WERI-Rb-1 (cell line): ENCODE results near the gene PRB3.

ENCODE experiments used
- DNase-seq: peaks from one replicate; pipeline ENCODE4 v3.0.0-alpha.2; 2020
- H3K27ac ChIP-seq: fragments of 250-450 bp; sonication (Bioruptor Pico); 2 replicates; pipeline ENCODE4 v1.5.1; 2020; ENCODE audit warnings: mild to moderate bottlenecking, moderate library complexity
- H3K27me3 ChIP-seq: fragments of 250-450 bp; sonication (Bioruptor Pico); 2 replicates; pipeline ENCODE4 v1.5.1; 2021; ENCODE audit warnings: mild to moderate bottlenecking, low read depth, moderate library complexity; ENCODE audit not compliant: insufficient read depth, severe bottlenecking
- H3K36me3 ChIP-seq: fragments of 250-450 bp; sonication (Bioruptor Pico); 2 replicates; pipeline ENCODE4 v1.5.1; 2020; ENCODE audit warnings: mild to moderate bottlenecking, moderate library complexity
- H3K4me3 ChIP-seq: 2 replicates; pipeline ENCODE4 v1.5.1; 2011; ENCODE audit warnings: low read depth, mild to moderate bottlenecking, control low read depth, low read length
- H3K9me3 ChIP-seq: fragments of 250-450 bp; sonication (Bioruptor Pico); 2 replicates; pipeline ENCODE4 v1.5.1; 2021; ENCODE audit warnings: mild to moderate bottlenecking, moderate library complexity; ENCODE audit not compliant: severe bottlenecking
- TF ChIP-seq, protein P1 (sequence below): IDR thresholded peaks from 2 replicates; pipeline ENCODE4 v1.5.1; 2011; ENCODE audit warnings: low read depth, mild to moderate bottlenecking, control low read depth, inconsistent platforms, low read length

Gene PRB3

DNA sequence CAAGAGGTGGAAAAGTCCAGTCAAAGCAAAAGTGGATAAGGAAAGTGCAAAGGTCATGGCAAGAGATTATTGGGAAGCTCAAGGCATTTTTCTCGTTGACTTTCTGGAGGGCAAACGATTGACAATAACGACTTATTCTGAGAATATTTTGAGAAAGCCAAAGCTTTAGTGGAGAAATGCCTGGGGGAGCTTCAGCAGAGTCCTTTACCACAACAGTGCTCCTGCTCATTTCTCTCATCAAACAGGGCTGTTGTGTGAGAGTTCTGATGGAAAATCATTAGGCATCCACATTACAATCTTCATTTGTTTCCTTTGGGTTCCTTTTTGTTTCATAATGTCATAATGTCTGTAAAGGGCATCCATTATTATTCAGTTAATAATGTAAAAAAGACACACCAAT lies 26.9 kb downstream of the PRB3 start:
- peaks cover 35% of the 10 kb centered on the region for H3K27me3 ChIP-seq
- TF ChIP-seq, protein P1, sequence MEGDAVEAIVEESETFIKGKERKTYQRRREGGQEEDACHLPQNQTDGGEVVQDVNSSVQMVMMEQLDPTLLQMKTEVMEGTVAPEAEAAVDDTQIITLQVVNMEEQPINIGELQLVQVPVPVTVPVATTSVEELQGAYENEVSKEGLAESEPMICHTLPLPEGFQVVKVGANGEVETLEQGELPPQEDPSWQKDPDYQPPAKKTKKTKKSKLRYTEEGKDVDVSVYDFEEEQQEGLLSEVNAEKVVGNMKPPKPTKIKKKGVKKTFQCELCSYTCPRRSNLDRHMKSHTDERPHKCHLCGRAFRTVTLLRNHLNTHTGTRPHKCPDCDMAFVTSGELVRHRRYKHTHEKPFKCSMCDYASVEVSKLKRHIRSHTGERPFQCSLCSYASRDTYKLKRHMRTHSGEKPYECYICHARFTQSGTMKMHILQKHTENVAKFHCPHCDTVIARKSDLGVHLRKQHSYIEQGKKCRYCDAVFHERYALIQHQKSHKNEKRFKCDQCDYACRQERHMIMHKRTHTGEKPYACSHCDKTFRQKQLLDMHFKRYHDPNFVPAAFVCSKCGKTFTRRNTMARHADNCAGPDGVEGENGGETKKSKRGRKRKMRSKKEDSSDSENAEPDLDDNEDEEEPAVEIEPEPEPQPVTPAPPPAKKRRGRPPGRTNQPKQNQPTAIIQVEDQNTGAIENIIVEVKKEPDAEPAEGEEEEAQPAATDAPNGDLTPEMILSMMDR = no peak
- no peak overlapping the region for H3K4me3 ChIP-seq
- no peak overlapping the region for H3K27ac ChIP-seq
- no peaks in the 10 kb centered on the region for H3K9me3 ChIP-seq
- DNase-seq = no peak
- H3K36me3 ChIP-seq = no peaks in the 10 kb centered on the region

DNA sequence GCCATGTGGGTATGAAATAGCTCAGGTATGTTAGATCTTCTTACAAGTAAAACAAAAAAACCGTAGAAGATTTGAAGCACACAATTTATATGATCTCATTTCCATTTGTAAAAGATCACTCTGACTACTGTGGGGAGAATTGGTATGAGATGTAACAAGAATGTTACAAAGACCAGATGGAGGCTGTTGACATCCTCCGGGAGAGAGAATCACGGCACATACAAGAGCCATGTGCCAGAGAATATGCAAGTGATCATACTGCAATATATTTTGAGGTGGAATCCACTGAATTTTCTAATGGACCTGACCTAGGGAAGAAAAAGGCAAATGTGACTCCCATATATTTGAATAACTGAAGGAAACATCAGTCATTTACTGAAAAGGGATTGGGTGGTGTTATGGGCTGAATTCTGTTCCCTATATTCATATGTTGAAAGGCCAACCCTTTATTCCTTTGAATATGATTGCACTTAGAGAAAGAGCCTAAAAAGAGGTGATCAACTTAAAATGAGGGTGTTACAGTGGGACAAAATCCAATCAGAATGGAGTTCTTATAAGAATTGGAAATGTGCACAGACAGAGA lies 29.1 kb downstream of the PRB3 start:
- H3K36me3 ChIP-seq = no peaks in the 10 kb centered on the region
- H3K27me3 ChIP-seq = peaks cover 28% of the 10 kb centered on the region
- no peak overlapping the region for H3K27ac ChIP-seq
- no peaks in the 10 kb centered on the region for H3K9me3 ChIP-seq
- H3K4me3 ChIP-seq = no peak overlapping the region
- DNase-seq = no peak
- TF ChIP-seq, protein P1 = no peak

DNA sequence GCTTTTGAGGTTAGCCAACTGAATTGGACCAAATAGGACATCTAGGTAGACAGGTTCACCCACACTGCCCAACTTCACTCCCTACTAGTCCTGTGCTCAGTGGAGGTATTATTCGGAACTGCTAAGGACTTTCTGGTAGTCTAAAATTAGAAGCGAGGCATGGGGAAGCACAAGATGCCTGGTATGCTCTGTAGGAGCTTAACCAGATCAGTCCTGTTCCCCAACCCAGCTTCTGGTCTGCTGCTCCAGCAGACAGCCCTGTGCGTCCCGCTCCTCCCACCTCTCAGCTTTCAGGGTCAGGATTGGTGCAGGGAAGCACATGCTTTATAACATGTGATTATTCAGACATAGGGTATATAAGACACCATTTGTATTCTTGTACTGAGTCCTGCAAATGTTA lies 31.2 kb downstream of the PRB3 start:
- Histone ChIP-seq H3K4me3 (no peak overlapping the region), H3K36me3 (no peaks in the 10 kb centered on the region), H3K9me3 (no peaks in the 10 kb centered on the region), H3K27ac (no peak overlapping the region), H3K27me3 (peaks cover 27% of the 10 kb centered on the region)
- no peak for DNase-seq
- TF ChIP-seq, protein P1 = no peak

DNA sequence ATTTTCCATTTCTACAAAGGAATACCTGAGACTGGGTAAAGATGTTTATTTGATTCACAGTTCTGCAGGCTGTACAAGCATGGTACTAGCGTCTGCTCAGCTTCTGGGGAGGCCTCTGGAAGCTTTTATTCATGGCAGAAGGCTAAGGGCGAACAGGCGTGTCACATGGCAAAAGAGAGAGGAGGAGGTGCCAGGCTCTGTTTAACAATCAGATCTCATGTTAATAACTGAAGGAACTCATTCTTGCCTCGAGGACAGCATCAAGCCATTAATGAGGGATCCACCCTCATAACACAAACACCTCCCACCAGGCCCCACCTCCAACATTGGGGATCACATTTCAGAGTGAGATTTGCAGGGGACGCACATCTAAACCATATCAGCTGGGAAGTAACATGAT lies 36.0 kb downstream of the PRB3 start:
- no peak for DNase-seq
- TF ChIP-seq, protein P1 = no peak
- Histone ChIP-seq H3K4me3 (no peak overlapping the region), H3K36me3 (no peaks in the 10 kb centered on the region), H3K9me3 (no peaks in the 10 kb centered on the region), H3K27me3 (peaks cover 33% of the 10 kb centered on the region), H3K27ac (no peak overlapping the region)

DNA sequence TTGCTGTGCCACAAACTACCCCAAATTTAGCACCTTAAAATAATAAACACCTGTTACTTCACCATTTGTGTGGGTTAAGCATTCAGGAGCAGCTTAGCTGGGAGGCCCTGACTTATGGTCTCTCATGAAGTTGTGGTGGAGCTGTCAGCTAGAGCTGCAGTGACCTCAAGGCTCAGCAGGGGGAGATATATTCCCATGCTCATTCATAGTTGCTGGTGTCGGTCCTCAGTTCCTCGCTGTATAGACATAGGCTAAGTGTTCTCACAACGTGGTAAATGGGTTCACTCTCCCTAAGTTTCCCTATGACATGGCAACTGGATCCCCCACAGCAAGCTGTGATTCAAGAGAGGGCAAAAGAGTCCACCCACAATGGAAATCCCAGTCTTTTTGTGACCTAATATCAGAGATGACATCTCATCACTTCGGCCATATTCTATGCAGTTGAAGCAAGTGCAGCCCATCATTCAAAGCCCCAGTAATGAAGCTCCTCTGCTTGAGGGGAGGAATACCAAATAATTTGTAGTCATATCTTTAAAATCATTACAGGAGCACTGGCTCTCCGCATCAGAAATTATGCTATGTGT lies 41.1 kb downstream of the PRB3 start:
- peak; percentile 56 for DNase-seq
- H3K4me3 ChIP-seq = no peak overlapping the region
- TF ChIP-seq, protein P1 = peak; percentile 85
- H3K27ac ChIP-seq = no peak overlapping the region
- H3K27me3 ChIP-seq = peaks cover 26% of the 10 kb centered on the region
- H3K9me3 ChIP-seq = no peaks in the 10 kb centered on the region
- no peaks in the 10 kb centered on the region for H3K36me3 ChIP-seq

DNA sequence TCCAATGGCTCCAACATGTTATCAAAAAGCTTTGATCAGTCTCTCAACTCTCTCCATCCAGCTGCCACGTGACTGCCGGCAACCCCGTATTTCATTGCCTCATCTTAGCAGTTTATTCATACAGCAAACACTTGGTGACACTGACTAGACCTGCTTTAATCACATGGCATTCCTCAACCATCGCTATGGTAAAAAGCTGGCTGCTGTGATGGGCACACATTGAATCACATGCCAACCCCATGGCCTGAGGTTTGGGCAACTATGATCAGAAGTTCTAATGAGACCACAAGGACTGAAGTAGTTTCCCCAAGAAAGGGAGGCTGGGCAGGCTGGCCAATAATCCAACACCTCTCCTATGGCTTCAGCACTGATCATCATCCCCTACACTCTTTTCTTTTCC lies 42.1 kb downstream of the PRB3 start:
- TF ChIP-seq, protein P1 = no peak
- Histone ChIP-seq H3K36me3 (no peaks in the 10 kb centered on the region), H3K9me3 (no peaks in the 10 kb centered on the region), H3K27ac (no peak overlapping the region), H3K27me3 (peaks cover 21% of the 10 kb centered on the region), H3K4me3 (no peak overlapping the region)
- no peak for DNase-seq
